NCI-H1105 (cell line): ENCODE data around the gene SRRM3.
"Not testable (repeated sequence)": the region's sequence is repeated elsewhere in the genome, so short reads cannot be mapped to it uniquely, and the experiment has no call there.

ENCODE experiments used
- DNase-seq: peaks from one replicate; lab custom pipeline; 2025; lab: John Stamatoyannopoulos, UW

Gene SRRM3

GRCh38 chr7:76231071-76231470 lies 29.4 kb downstream of the SRRM3 start:
- no peak for DNase-seq

- no peak for DNase-seq
These were observed 29.9 kb downstream of the SRRM3 start for GRCh38 chr7:76231583-76231982.

- DNase-seq, result no peak
These were observed 31.0 kb downstream of the SRRM3 start for GRCh38 chr7:76232698-76233097.

- DNase-seq, result no peak
These were observed 32.0 kb downstream of the SRRM3 start for GRCh38 chr7:76233538-76234281.

- DNase-seq, result no peak
These were observed 32.5 kb downstream of the SRRM3 start for GRCh38 chr7:76234282-76234584.

- peak; percentile 27 for DNase-seq
These were observed 33.3 kb downstream of the SRRM3 start for GRCh38 chr7:76234931-76235441.

- no peak for DNase-seq
These were observed 34.5 kb downstream of the SRRM3 start for GRCh38 chr7:76236224-76236623.

GRCh38 chr7:76238326-76238725 lies 36.6 kb downstream of the SRRM3 start:
- DNase-seq, result no peak

- DNase-seq, result no peak
These were observed 39.4 kb downstream of the SRRM3 start for GRCh38 chr7:76241141-76241540.

GRCh38 chr7:76242517-76243063 lies 40.9 kb downstream of the SRRM3 start:
- not testable (repeated sequence) for DNase-seq

- peak; percentile 36 for DNase-seq
These were observed 43.2 kb downstream of the SRRM3 start for GRCh38 chr7:76244781-76245391.

- DNase-seq, result no peak
These were observed 45.2 kb downstream of the SRRM3 start for GRCh38 chr7:76246804-76247389.

GRCh38 chr7:76247938-76248337 lies 46.2 kb downstream of the SRRM3 start:
- DNase-seq, result no peak

GRCh38 chr7:76252021-76252420 lies 50.3 kb downstream of the SRRM3 start:
- DNase-seq, result no peak

- no peak for DNase-seq
These were observed 53.1 kb downstream of the SRRM3 start for GRCh38 chr7:76254781-76255180.

GRCh38 chr7:76257973-76258372 lies 56.3 kb downstream of the SRRM3 start:
- DNase-seq, result no peak

- no peak for DNase-seq
These were observed 57.7 kb downstream of the SRRM3 start for GRCh38 chr7:76259124-76260093.

- peak; percentile 78 for DNase-seq
These were observed 58.5 kb downstream of the SRRM3 start for GRCh38 chr7:76260171-76260703.

- no peak for DNase-seq
These were observed 59.6 kb downstream of the SRRM3 start for GRCh38 chr7:76261329-76261728.

GRCh38 chr7:76261931-76262330 lies 60.2 kb downstream of the SRRM3 start:
- DNase-seq, result no peak

GRCh38 chr7:76262683-76263402 lies 61.1 kb downstream of the SRRM3 start:
- peak; percentile 53 for DNase-seq
